ENCODE data around the gene LCP2.

DNA sequence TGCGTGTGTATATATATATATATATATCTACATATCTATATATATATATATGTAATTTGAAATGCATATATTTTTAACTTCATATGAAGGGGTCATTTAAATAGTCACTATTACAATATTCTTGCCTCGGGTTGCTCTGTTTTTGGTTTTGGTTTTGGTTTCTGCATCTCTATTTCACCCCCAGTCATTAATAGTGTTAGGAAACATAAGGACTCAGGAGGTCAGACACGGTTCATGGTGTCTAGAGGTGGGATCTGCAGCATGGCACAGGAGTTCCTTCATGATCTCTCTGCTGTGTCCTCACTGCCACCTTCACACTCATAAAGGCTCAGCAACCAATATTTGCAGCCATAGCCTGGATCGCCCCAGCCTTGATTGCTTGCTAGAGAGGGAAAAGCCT lies 48.2 kb downstream of the LCP2 start:
- TF ChIP-seq, protein P1, sequence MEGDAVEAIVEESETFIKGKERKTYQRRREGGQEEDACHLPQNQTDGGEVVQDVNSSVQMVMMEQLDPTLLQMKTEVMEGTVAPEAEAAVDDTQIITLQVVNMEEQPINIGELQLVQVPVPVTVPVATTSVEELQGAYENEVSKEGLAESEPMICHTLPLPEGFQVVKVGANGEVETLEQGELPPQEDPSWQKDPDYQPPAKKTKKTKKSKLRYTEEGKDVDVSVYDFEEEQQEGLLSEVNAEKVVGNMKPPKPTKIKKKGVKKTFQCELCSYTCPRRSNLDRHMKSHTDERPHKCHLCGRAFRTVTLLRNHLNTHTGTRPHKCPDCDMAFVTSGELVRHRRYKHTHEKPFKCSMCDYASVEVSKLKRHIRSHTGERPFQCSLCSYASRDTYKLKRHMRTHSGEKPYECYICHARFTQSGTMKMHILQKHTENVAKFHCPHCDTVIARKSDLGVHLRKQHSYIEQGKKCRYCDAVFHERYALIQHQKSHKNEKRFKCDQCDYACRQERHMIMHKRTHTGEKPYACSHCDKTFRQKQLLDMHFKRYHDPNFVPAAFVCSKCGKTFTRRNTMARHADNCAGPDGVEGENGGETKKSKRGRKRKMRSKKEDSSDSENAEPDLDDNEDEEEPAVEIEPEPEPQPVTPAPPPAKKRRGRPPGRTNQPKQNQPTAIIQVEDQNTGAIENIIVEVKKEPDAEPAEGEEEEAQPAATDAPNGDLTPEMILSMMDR (IDR thresholded peaks at IDR 0.05), result no peak
- no peak for TF ChIP-seq POLR2A (IDR thresholded peaks at IDR 0.05)
- TF ChIP-seq POLR2AphosphoS5 (IDR thresholded peaks at IDR 0.05), result no peak

Data from upper lobe of left lung (tissue), 4 donors.